OCI-M2 (cell line): Measurements from ENCODE around the gene ACSM5.

Experiments
- DNase-seq: peaks from one replicate; lab custom pipeline; 2025; ENCODE audit not compliant: unreplicated experiment; lab: John Stamatoyannopoulos, UW

The ACSM5 gene

GRCh38 chr16:20409398-20410120 is at the start of gene ACSM5:
Gene ACSM5, plus strand, starts transcription at chr16:20409534. Its CDS starts 1,951 bp downstream, at chr16:20411485.
- no peak for DNase-seq

GRCh38 chr16:20359997-20360396 is 49.3 kb upstream of the ACSM5 start:
- no peak for DNase-seq

- DNase-seq, result no peak
These were observed 46.1 kb upstream of the ACSM5 start for GRCh38 chr16:20363191-20363590.

- DNase-seq, result no peak
These were observed 45.3 kb upstream of the ACSM5 start for GRCh38 chr16:20364051-20364450.

GRCh38 chr16:20369452-20370054 is 39.8 kb upstream of the ACSM5 start:
- no peak for DNase-seq

- DNase-seq, result no peak
These were observed 36.6 kb upstream of the ACSM5 start for GRCh38 chr16:20372701-20373100.

- DNase-seq, result no peak
These were observed 32.2 kb upstream of the ACSM5 start for GRCh38 chr16:20377181-20377580.

GRCh38 chr16:20380782-20381181 is 28.6 kb upstream of the ACSM5 start:
- no peak for DNase-seq

GRCh38 chr16:20382202-20382948 is 27.0 kb upstream of the ACSM5 start:
- DNase-seq, result no peak

GRCh38 chr16:20383106-20384029 is 26.0 kb upstream of the ACSM5 start:
- DNase-seq, result peak; percentile 3

GRCh38 chr16:20385844-20386832 is 23.2 kb upstream of the ACSM5 start:
- peak; percentile 1 for DNase-seq

GRCh38 chr16:20387978-20388377 is 21.4 kb upstream of the ACSM5 start:
- no peak for DNase-seq

- DNase-seq, result no peak
These were observed 20.5 kb upstream of the ACSM5 start for GRCh38 chr16:20388854-20389253.

GRCh38 chr16:20391045-20391444 is 18.3 kb upstream of the ACSM5 start:
- no peak for DNase-seq

- DNase-seq, result no peak
These were observed 15.3 kb upstream of the ACSM5 start for GRCh38 chr16:20393801-20394577.

GRCh38 chr16:20395946-20396345 is 13.4 kb upstream of the ACSM5 start:
- DNase-seq, result no peak

GRCh38 chr16:20396846-20397467 is 12.4 kb upstream of the ACSM5 start:
- no peak for DNase-seq

- no peak for DNase-seq
These were observed 11.8 kb upstream of the ACSM5 start for GRCh38 chr16:20397468-20398074.
